Mucosa of descending colon (tissue), 3 donors: ENCODE measurements around the gene NAT14. TPM values are rescaled to one million over a fixed set of nuclear protein-coding genes. Genes with fewer than 3 reads are reported as not detected.
A peak's percentile ranks its signal among the peaks of the same experiment; 100 is the strongest.

Experiments used
- ATAC-seq: fragments of 200-7000 bp; cut with Tn5 transposase; one replicate; pipeline ENCODE4 v1.9.1; 2020; ENCODE audit warnings: mild to moderate bottlenecking, moderate library complexity
- DNase-seq, 3 donors: peaks; one replicate each; pipeline ENCODE4 v3.0.0-alpha.2; 2020
- H3K36me3 ChIP-seq: fragments of 200-600 bp; one replicate; pipeline ENCODE4 v1.8.0; 2021; ENCODE audit warnings: low read depth, mild to moderate bottlenecking
- H3K4me1 ChIP-seq: fragments of 200-600 bp; one replicate; pipeline ENCODE4 v1.8.0; 2021; ENCODE audit warnings: low read depth, mild to moderate bottlenecking
- H3K4me3 ChIP-seq: fragments of 200-600 bp; one replicate; pipeline ENCODE4 v1.8.0; 2021; ENCODE audit warnings: mild to moderate bottlenecking
- H3K9me3 ChIP-seq: fragments of 200-600 bp; one replicate; pipeline ENCODE4 v1.8.0; 2021; ENCODE audit warnings: mild to moderate bottlenecking
- CTCF ChIP-seq: fragments of 200-600 bp; IDR thresholded peaks from one replicate; pipeline ENCODE4 v1.8.0; 2022; ENCODE audit warnings: antibody characterized with exemption, mild to moderate bottlenecking
- intact Hi-C, 2 donors: fragments of 100-400 bp; cut with DNase I in 1 of 2; cut with micrococcal nuclease in 1 of 2; formaldehyde crosslinking; loops; one replicate each; pipeline versions ENCODE4 v1.11.0 to v1.11.1; 2022; cut with DNase I, micrococcal nuclease
- total RNA-seq, 3 donors: library from RNA; stranded (reverse); fragmentation: NEBNext Ultra II Directional in 2 of 3; extraction: Animal tissue kit (Norgen Biotek cat#: 25700) in 2 of 3; gene quantifications; one replicate each; pipeline versions ENCODE4 v1.2.1 to v1.2.4, GENCODE V29; 2021 to 2023
- donor health status: DM: no; HTN: no; CAD: no; lungs with moderate emphysema.
- donor health status: DM: no; HTN: no; CAD: no.
- donor health status: DM: no; HTN: yes; CAD: no.

Gene NAT14
- total RNA-seq, 3 donors from 2014 or later = 3.9 to 21.7 (median 5.5) TPM

DNA sequence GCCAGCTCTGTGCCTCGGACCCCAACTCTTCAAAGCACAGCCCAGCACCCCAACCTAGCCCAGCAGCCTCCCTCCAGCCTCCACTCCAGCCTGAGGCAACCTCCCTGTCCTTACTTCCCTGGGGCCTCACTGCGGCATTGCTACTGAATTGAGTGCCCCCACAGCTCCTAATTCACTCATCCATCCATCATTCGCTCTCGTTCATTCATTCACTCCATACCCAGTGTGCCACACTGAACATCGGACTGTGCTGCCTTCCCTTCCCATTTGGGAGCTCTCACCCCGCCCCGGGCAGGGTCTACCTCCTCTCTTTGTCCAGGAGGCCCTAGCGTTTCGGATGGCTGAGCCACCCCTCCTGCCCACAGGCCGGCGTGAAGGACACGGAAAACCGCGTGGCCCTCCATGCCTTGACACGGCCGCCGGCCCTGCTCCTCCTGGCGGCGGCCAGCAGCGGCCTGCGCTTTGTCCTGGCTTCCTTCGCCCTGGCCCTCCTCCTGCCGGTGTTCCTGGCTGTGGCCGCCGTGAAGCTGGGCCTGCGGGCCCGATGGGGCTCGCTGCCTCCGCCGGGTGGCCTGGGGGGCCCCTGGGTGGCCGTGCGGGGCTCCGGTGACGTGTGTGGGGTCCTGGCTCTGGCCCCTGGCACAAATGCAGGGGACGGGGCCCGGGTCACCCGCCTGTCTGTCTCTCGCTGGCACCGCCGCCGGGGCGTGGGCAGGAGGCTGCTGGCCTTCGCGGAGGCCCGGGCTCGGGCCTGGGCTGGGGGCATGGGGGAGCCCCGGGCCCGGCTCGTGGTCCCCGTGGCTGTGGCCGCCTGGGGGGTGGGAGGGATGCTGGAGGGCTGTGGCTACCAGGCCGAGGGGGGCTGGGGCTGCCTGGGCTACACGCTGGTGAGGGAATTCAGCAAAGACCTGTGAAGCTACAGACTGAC, 1.3 kb downstream of the NAT14 start:
- no peak overlapping the region for H3K4me3 ChIP-seq
- TF ChIP-seq CTCF = no peak
- DNase-seq = no peak
- intact Hi-C loops = no loop called here
- peaks cover 14% of the 10 kb centered on the region for H3K4me1 ChIP-seq
- no peaks in the 10 kb centered on the region for H3K36me3 ChIP-seq
- no peak for ATAC-seq
- H3K9me3 ChIP-seq = no peaks in the 10 kb centered on the region

DNA sequence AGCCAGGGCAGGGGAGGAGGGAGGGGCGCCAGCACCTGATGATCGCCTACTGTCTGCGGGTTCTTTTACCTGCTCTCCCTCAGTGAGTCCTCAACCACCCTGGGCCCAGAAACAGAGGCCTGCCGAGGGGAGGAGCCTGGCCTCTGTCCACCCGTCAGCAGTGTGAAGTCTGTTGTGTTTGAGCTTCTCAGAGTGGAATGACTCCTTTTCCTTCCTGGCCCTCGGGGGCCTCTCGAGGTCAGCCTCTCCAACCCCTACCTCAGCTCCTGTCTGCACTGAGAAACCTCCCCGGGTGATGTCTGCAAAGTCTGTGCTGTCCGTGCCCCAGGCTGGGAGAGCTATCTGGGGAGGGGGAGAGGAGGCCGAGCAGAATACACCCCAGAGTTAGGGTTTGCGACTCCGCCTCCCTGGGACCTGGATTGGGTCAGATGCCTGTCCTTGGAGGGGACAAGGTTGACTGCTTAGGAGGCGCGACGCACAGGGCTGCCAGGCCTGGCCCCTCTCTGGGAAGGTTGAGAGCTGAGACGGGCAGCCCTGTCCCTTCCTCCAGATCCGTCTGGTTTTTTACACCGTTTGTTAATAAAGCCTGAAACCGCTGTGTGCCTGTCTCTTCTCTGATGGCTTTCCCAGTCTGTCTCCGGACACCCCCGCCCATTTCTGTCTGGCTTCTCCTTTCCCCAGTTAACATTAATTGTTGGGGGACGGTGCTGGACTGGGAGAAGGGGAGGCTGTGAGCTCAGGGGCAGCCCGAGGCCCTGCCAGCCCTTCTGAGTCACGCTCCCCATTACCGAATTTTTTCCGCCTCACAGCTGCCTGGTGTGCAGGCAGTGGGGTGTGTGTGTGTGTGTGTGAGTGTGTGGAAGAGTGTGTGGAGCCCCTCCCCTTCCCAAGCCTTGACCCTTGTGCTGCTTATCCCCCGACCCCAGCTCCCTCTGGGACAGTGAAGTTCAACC, 2.3 kb downstream of the NAT14 start:
- no peak for TF ChIP-seq CTCF
- ATAC-seq (peak; percentile 35), DNase-seq (peak in 2 of 3 donors; percentile 50 to 68)
- H3K4me3 ChIP-seq = no peak overlapping the region
- no peaks in the 10 kb centered on the region for H3K9me3 ChIP-seq
- intact Hi-C loops = no loop called here
- no peaks in the 10 kb centered on the region for H3K36me3 ChIP-seq
- peaks cover 14% of the 10 kb centered on the region for H3K4me1 ChIP-seq

DNA sequence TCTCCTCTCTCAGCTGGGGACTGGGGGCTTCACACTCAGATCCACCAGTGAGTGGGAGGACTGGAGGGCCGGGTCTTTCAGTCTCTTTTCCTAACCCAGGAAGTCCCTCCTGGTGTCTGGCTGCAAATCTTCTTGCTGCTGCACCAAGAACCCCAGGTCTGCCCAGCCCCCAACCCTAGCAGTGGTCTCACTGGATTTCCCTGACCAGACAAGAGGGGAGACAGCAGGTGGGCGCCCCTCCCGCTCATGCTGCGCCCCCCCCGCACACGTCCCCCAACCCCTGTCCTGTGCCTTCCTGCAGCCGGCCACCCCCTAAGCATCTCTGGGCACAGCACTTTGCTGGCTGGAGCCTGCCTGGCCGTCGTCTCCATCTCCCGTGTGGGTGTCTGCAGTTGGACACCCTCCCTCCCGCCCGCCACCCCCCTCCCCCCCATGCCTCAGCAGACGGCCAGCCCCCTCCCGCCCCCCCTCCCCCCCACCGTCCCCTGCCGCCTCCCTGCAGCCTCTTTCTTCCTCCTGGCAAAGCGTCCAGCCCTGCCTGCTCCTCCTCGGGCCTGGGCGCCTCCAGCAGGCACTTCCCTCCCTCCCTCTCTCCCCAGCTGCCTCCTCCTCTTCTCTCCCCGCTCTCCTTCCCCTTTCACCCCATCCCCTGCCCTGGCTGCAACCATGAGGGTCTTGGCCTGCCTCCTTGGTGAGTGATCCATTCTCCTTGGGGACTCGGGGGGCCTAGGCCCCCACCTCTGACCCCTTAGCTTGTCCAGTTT, 3.1 kb downstream of the NAT14 start, which contains the start of gene SSC5D:
Gene SSC5D (plus strand): TSS at position 513 of the 764 bp plus-strand sequence. CDS start 154 bp downstream, at position 667.
- no peak within 1 kb of the TSS for H3K4me3 ChIP-seq
- intact Hi-C loops = no loop called here
- no peaks in the 10 kb centered on the region for H3K36me3 ChIP-seq
- peaks cover 14% of the 10 kb centered on the region for H3K4me1 ChIP-seq
- DNase-seq = peak in 1 of 3 donors; percentile 37
- ATAC-seq = no peak
- no peaks in the 10 kb centered on the region for H3K9me3 ChIP-seq
- TF ChIP-seq CTCF = no peak

- intact Hi-C loops = no loop called here
- TF ChIP-seq CTCF = no peak
- peak in 1 of 3 donors; percentile 50 for DNase-seq
- no peak for ATAC-seq
- Histone ChIP-seq H3K4me3 (no peak overlapping the region), H3K4me1 (peaks cover 12% of the 10 kb centered on the region), H3K9me3 (no peaks in the 10 kb centered on the region), H3K36me3 (no peaks in the 10 kb centered on the region)
These were observed 4.2 kb downstream of the NAT14 start for GRCh38 chr19:55488986-55489710.
